H7 (cell line): Measurements from ENCODE around the gene MRGPRF. TPM values are rescaled to one million over a fixed set of nuclear protein-coding genes. Genes with fewer than 3 reads are reported as not detected.
"Not testable (repeated sequence)": the region's sequence is repeated elsewhere in the genome, so short reads cannot be mapped to it uniquely, and the experiment has no call there.

Source experiments
- DNase-seq: peaks from one replicate; pipeline ENCODE4 v3.0.0; 2012
- H3K27me3 ChIP-seq: 2 replicates; pipeline ENCODE4 v1.6.0; 2011; ENCODE audit warnings: mild to moderate bottlenecking, low read length; ENCODE audit not compliant: control insufficient read depth, insufficient read depth
- H3K36me3 ChIP-seq: replicated peaks from 2 replicates; pipeline ENCODE4 v1.5.1; 2011; ENCODE audit warnings: low read length; ENCODE audit not compliant: control insufficient read depth, insufficient read depth
- H3K4me3 ChIP-seq: 2 replicates; pipeline ENCODE4 v1.5.1; 2011; ENCODE audit warnings: low read depth, mild to moderate bottlenecking, control low read depth, low read length, moderate library complexity; ENCODE audit not compliant: insufficient read depth
- total RNA-seq: library from RNA; depleted of rRNA; stranded (reverse); fragments of >200 nt; shearing (Covaris generic); gene quantifications from 2 replicates; pipeline ENCODE4 v1.2.3, GENCODE V29; 2014

Gene MRGPRF
- total RNA-seq, 1 experiment from 2014 or later: 6.5 TPM

GRCh38 chr11:68978931-68979594, 34.0 kb downstream of the MRGPRF start:
- no peaks in the 10 kb centered on the region for H3K27me3 ChIP-seq
- H3K4me3 ChIP-seq: no peak overlapping the region
- no peak for DNase-seq
- H3K36me3 ChIP-seq: no peaks in the 10 kb centered on the region

GRCh38 chr11:68978626-68978930, 34.5 kb downstream of the MRGPRF start:
- no peaks in the 10 kb centered on the region for H3K27me3 ChIP-seq
- DNase-seq: no peak
- no peaks in the 10 kb centered on the region for H3K36me3 ChIP-seq
- no peak overlapping the region for H3K4me3 ChIP-seq

- no peak overlapping the region for H3K4me3 ChIP-seq
- H3K36me3 ChIP-seq: no peaks in the 10 kb centered on the region
- H3K27me3 ChIP-seq: no peaks in the 10 kb centered on the region
- no peak for DNase-seq
Observed at GRCh38 chr11:68977781-68978625, 35.0 kb downstream of the MRGPRF start.

GRCh38 chr11:68976563-68976962, 36.5 kb downstream of the MRGPRF start:
- Histone ChIP-seq H3K36me3 (no peaks in the 10 kb centered on the region), H3K27me3 (no peaks in the 10 kb centered on the region), H3K4me3 (no peak overlapping the region)
- DNase-seq: no peak

- Histone ChIP-seq H3K4me3 (no peak overlapping the region), H3K27me3 (no peaks in the 10 kb centered on the region), H3K36me3 (no peaks in the 10 kb centered on the region)
- no peak for DNase-seq
Observed at GRCh38 chr11:68976095-68976494, 37.0 kb downstream of the MRGPRF start.

GRCh38 chr11:68974421-68975194, 38.4 kb downstream of the MRGPRF start:
- no peak overlapping the region for H3K4me3 ChIP-seq
- DNase-seq: peak; percentile 83

GRCh38 chr11:68973706-68974105, 39.3 kb downstream of the MRGPRF start:
- H3K4me3 ChIP-seq, DNase-seq, H3K36me3 ChIP-seq: not testable (repeated sequence)

More at GRCh38 chr11:68974421-68975194, 38.4 kb downstream of the MRGPRF start:
- Histone ChIP-seq H3K36me3 (no peaks in the 10 kb centered on the region), H3K27me3 (no peaks in the 10 kb centered on the region)

GRCh38 chr11:68973219-68973618, 39.8 kb downstream of the MRGPRF start:
- H3K27me3 ChIP-seq: no peaks in the 10 kb centered on the region
- H3K36me3 ChIP-seq: no peaks in the 10 kb centered on the region
- H3K4me3 ChIP-seq: no peak overlapping the region
- no peak for DNase-seq

More at GRCh38 chr11:68973706-68974105, 39.3 kb downstream of the MRGPRF start:
- not testable (repeated sequence) for H3K27me3 ChIP-seq

- Histone ChIP-seq H3K4me3 (no peak overlapping the region), H3K36me3 (no peaks in the 10 kb centered on the region), H3K27me3 (no peaks in the 10 kb centered on the region)
- DNase-seq: no peak
Observed at GRCh38 chr11:68970921-68971636, 42.0 kb downstream of the MRGPRF start.

- Histone ChIP-seq H3K4me3 (no peak overlapping the region), H3K27me3 (no peaks in the 10 kb centered on the region), H3K36me3 (no peaks in the 10 kb centered on the region)
- DNase-seq: no peak
Observed at GRCh38 chr11:68969386-68969785, 43.7 kb downstream of the MRGPRF start.

GRCh38 chr11:68968306-68969250, 44.5 kb downstream of the MRGPRF start:
- no peaks in the 10 kb centered on the region for H3K36me3 ChIP-seq
- no peaks in the 10 kb centered on the region for H3K27me3 ChIP-seq
- no peak for DNase-seq
- no peak overlapping the region for H3K4me3 ChIP-seq

- Histone ChIP-seq H3K4me3 (no peak overlapping the region), H3K36me3 (no peaks in the 10 kb centered on the region), H3K27me3 (no peaks in the 10 kb centered on the region)
- DNase-seq: no peak
Observed at GRCh38 chr11:68966894-68967780, 45.9 kb downstream of the MRGPRF start.
